SK-N-SH treated with all-trans-retinoic acid at 6 μM for 48 hours (cell line): ENCODE results near the gene TSPAN18.

Experiments used
- ATAC-seq: fragments of 200-7000 bp; cut with Tn5 transposase; 3 replicates; pipeline ENCODE4 v1.9.1; 2020; ENCODE audit warnings: mild to moderate bottlenecking, moderate library complexity
- ARNTL ChIP-seq: fragments of 450-650 bp; formaldehyde crosslinking; IDR thresholded peaks from 2 replicates; pipeline ENCODE4 v1.5.0; 2020; ENCODE audit warnings: low read depth, mild to moderate bottlenecking, moderate library complexity, borderline replicate concordance
- BACH2 ChIP-seq: fragments of 250-450 bp; sonication (Bioruptor Pico); IDR thresholded peaks from 2 replicates; pipeline ENCODE4 v1.9.0; 2021; ENCODE audit warnings: mild to moderate bottlenecking, borderline replicate concordance
- ESRRG ChIP-seq: fragments of 250-450 bp; sonication (Bioruptor Pico); IDR thresholded peaks from 2 replicates; pipeline ENCODE4 v1.6.1; 2021; ENCODE audit warnings: mild to moderate bottlenecking
- GLIS3 ChIP-seq: fragments of 250-450 bp; sonication (Bioruptor Pico); IDR thresholded peaks from 2 replicates; pipeline ENCODE4 v1.5.0; 2020; ENCODE audit warnings: mild to moderate bottlenecking, moderate library complexity
- ISL1 ChIP-seq: fragments of 250-450 bp; sonication (Bioruptor Pico); IDR thresholded peaks from 2 replicates; pipeline ENCODE4 v2.1.2; 2022; ENCODE audit warnings: mild to moderate bottlenecking, moderate library complexity
- OSR1 ChIP-seq: fragments of 250-450 bp; sonication (Bioruptor Pico); IDR thresholded peaks from 2 replicates; pipeline ENCODE4 v1.8.0; 2022; ENCODE audit warnings: moderate library complexity, mild to moderate bottlenecking, inconsistent platforms
- RARB ChIP-seq: fragments of 250-450 bp; sonication (Bioruptor Pico); IDR thresholded peaks from 2 replicates; pipeline ENCODE4 v1.8.0; 2021; ENCODE audit warnings: mild to moderate bottlenecking, moderate library complexity
- TCF4 ChIP-seq: fragments of 250-450 bp; sonication (Bioruptor Pico); IDR thresholded peaks from 2 replicates; pipeline ENCODE4 v1.8.0; 2021; ENCODE audit warnings: mild to moderate bottlenecking, moderate library complexity, borderline replicate concordance
- TOX ChIP-seq: fragments of 250-450 bp; sonication (Bioruptor Pico); IDR thresholded peaks from 2 replicates; pipeline ENCODE4 v1.8.0; 2021; ENCODE audit warnings: mild to moderate bottlenecking, moderate library complexity, borderline replicate concordance
- ZC3H10 ChIP-seq: fragments of 250-450 bp; sonication (Bioruptor Pico); IDR thresholded peaks from 2 replicates; pipeline ENCODE4 v1.5.1; 2021; ENCODE audit warnings: mild to moderate bottlenecking, moderate library complexity
- ZFP3 ChIP-seq: fragments of 250-450 bp; sonication (Bioruptor Pico); IDR thresholded peaks from 2 replicates; pipeline ENCODE4 v1.5.0; 2020; ENCODE audit warnings: mild to moderate bottlenecking, moderate library complexity
- ZFP30 ChIP-seq: fragments of 450-650 bp; formaldehyde crosslinking; IDR thresholded peaks from 2 replicates; pipeline ENCODE4 v1.5.0; 2022; ENCODE audit warnings: mild to moderate bottlenecking, moderate library complexity
- ZNF565 ChIP-seq: fragments of 450-650 bp; formaldehyde crosslinking; conservative IDR thresholded peaks from 2 replicates; pipeline ENCODE4 v1.5.0; 2020; ENCODE audit warnings: low read depth, mild to moderate bottlenecking, moderate library complexity
- ZNF70 ChIP-seq: fragments of 450-650 bp; formaldehyde crosslinking; IDR thresholded peaks from 2 replicates; pipeline ENCODE4 v1.5.0; 2020; ENCODE audit warnings: mild to moderate bottlenecking, moderate library complexity
- ZNF8 ChIP-seq: fragments of 450-650 bp; formaldehyde crosslinking; IDR thresholded peaks from 2 replicates; pipeline ENCODE4 v1.5.0; 2020; ENCODE audit warnings: mild to moderate bottlenecking, moderate library complexity
- TF ChIP-seq, protein P1 (sequence below): fragments of 250-450 bp; sonication (Bioruptor Pico); IDR thresholded peaks from 2 replicates; pipeline ENCODE4 v1.8.0; 2021; ENCODE audit warnings: low read depth, mild to moderate bottlenecking, moderate library complexity, borderline replicate concordance
- TF ChIP-seq, protein P2 (sequence below): fragments of 250-450 bp; sonication (Bioruptor Pico); IDR thresholded peaks from 2 replicates; pipeline ENCODE4 v1.5.1; 2021; ENCODE audit warnings: mild to moderate bottlenecking, moderate library complexity
- TF ChIP-seq, protein P3 (sequence below): fragments of 250-450 bp; sonication (Bioruptor Pico); IDR thresholded peaks from 2 replicates; pipeline ENCODE4 v1.5.1; 2020; ENCODE audit warnings: low read depth, mild to moderate bottlenecking, moderate library complexity
- TF ChIP-seq, protein P4 (sequence below): fragments of 250-450 bp; sonication (Bioruptor Pico); IDR thresholded peaks from 2 replicates; pipeline ENCODE4 v1.8.0; 2020; ENCODE audit warnings: mild to moderate bottlenecking, moderate library complexity, borderline replicate concordance

TSPAN18 gene

DNA sequence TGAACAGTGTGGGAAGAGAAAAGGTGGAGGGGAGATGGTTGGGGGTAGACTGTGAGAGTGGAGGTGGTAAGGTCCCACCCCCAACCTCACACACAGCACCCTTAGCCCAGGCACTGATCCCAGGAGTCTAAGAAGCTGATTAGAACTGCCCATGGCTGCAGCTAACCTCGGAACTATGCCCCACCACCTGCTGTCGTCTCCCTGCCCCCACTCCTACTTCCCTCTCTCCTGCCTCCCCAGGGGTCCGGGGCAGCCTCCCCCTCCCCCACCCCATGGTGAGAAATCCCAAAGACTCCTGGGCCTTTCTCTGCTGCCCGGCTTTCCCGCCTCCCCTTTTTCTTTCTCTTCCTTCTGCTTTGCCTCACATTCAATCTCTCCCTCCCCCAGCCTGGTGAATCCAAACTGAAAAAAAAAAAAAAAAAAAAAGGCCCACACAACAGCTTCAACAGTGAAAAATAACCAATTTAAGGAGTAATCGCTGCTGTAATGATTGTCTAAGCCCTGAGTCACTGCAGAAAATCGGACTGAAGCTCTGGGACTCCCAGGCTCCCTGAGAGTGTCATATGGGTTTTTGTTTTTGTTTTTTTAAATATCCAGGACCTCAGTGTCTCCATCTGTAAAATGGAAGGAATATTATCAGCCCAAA is 233.6 kb downstream of the TSPAN18 start:
- no peak for ATAC-seq
- TF ChIP-seq, protein P1, sequence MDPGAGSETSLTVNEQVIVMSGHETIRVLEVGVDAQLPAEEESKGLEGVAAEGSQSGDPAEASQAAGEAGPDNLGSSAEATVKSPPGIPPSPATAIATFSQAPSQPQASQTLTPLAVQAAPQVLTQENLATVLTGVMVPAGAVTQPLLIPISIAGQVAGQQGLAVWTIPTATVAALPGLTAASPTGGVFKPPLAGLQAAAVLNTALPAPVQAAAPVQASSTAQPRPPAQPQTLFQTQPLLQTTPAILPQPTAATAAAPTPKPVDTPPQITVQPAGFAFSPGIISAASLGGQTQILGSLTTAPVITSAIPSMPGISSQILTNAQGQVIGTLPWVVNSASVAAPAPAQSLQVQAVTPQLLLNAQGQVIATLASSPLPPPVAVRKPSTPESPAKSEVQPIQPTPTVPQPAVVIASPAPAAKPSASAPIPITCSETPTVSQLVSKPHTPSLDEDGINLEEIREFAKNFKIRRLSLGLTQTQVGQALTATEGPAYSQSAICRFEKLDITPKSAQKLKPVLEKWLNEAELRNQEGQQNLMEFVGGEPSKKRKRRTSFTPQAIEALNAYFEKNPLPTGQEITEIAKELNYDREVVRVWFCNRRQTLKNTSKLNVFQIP (CRISPR knock-in tag): no peak
- no peak for TF ChIP-seq ISL1

DNA sequence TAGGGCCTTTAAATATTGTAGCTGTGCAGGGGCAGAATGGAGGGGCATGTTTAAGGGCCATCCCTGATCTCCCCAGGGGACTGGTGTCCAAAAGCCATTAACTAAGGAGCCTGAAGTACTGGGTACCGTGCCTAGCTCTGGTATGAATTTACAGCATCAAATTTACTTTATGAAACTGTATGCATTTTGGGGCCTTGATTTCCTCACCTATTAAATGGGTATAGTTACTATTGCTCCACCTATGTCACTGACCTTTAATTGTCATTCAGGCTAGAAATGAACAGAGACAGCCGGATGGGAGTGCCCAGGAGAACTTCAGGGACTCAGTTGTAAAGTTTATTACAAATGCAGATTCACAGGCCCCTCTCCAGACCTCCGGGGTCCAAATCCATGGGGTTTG is 235.7 kb downstream of the TSPAN18 start:
- no peak for ATAC-seq
- TF ChIP-seq ZC3H10 (CRISPR knock-in tag) (no peak), ZFP3 (CRISPR knock-in tag) (no peak), ESRRG (CRISPR knock-in tag) (no peak), ZFP30 (no peak), RARB (CRISPR knock-in tag) (no peak)
- TF ChIP-seq, protein P2, sequence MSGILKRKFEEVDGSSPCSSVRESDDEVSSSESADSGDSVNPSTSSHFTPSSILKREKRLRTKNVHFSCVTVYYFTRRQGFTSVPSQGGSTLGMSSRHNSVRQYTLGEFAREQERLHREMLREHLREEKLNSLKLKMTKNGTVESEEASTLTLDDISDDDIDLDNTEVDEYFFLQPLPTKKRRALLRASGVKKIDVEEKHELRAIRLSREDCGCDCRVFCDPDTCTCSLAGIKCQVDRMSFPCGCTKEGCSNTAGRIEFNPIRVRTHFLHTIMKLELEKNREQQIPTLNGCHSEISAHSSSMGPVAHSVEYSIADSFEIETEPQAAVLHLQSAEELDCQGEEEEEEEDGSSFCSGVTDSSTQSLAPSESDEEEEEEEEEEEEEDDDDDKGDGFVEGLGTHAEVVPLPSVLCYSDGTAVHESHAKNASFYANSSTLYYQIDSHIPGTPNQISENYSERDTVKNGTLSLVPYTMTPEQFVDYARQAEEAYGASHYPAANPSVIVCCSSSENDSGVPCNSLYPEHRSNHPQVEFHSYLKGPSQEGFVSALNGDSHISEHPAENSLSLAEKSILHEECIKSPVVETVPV (CRISPR knock-in tag): no peak
- TF ChIP-seq, protein P3, sequence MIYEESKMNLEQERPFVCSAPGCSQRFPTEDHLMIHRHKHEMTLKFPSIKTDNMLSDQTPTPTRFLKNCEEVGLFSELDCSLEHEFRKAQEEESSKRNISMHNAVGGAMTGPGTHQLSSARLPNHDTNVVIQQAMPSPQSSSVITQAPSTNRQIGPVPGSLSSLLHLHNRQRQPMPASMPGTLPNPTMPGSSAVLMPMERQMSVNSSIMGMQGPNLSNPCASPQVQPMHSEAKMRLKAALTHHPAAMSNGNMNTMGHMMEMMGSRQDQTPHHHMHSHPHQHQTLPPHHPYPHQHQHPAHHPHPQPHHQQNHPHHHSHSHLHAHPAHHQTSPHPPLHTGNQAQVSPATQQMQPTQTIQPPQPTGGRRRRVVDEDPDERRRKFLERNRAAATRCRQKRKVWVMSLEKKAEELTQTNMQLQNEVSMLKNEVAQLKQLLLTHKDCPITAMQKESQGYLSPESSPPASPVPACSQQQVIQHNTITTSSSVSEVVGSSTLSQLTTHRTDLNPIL (CRISPR knock-in tag): no peak
- TF ChIP-seq, protein P1 (CRISPR knock-in tag): no peak
- TF ChIP-seq, protein P4, sequence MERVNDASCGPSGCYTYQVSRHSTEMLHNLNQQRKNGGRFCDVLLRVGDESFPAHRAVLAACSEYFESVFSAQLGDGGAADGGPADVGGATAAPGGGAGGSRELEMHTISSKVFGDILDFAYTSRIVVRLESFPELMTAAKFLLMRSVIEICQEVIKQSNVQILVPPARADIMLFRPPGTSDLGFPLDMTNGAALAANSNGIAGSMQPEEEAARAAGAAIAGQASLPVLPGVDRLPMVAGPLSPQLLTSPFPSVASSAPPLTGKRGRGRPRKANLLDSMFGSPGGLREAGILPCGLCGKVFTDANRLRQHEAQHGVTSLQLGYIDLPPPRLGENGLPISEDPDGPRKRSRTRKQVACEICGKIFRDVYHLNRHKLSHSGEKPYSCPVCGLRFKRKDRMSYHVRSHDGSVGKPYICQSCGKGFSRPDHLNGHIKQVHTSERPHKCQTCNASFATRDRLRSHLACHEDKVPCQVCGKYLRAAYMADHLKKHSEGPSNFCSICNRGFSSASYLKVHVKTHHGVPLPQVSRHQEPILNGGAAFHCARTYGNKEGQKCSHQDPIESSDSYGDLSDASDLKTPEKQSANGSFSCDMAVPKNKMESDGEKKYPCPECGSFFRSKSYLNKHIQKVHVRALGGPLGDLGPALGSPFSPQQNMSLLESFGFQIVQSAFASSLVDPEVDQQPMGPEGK (CRISPR knock-in tag): no peak

DNA sequence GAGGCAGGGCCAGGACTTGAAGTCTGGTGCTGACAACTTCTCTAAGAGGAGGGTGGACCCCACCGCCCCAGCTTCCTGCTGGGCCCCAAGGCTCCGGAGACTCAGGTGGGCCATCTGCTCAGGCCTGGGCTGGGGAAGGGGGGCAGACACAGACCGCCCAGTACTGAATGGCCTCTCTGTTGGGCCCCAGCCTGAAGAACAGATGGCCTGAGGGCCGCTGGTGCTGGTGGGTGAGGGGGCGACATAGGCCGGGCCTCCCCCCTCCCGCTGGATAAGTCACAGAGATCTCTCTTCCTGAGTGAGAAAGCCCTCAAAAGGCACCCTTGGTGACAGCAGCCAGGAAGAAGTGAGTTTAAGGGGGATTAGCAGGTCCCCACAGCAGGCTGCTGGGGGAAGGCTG is 236.4 kb downstream of the TSPAN18 start:
- no peak for ATAC-seq
- TF ChIP-seq GLIS3: no peak
- no peak for TF ChIP-seq ZFP3 (CRISPR knock-in tag)
- no peak for TF ChIP-seq ZNF565
- TF ChIP-seq, protein P1 (CRISPR knock-in tag): no peak
- no peak for TF ChIP-seq ZNF8 (CRISPR knock-in tag)
- TF ChIP-seq ZNF70 (CRISPR knock-in tag): no peak
- no peak for TF ChIP-seq ISL1
- no peak for TF ChIP-seq TCF4
- TF ChIP-seq OSR1: no peak
- TF ChIP-seq BACH2 (CRISPR knock-in tag): no peak
- TF ChIP-seq, protein P2 (CRISPR knock-in tag): no peak
- no peak for TF ChIP-seq TOX
- TF ChIP-seq RARB (CRISPR knock-in tag): no peak
- no peak for TF ChIP-seq ARNTL (CRISPR knock-in tag)
